22Rv1 (cell line): ENCODE measurements around the gene SREBF1.

Experiments used
- CTCF ChIP-seq: fragments of 450-650 bp; IDR thresholded peaks from 2 replicates; pipeline ENCODE4 v1.5.1; 2017; ENCODE audit warnings: mild to moderate bottlenecking
- ZFX ChIP-seq: fragments of 450-650 bp; IDR thresholded peaks from 2 replicates; pipeline ENCODE4 v1.6.1; 2017; ENCODE audit warnings: antibody characterized with exemption, borderline replicate concordance

GRCh38 chr17:17788967-17789366 lies 47.8 kb downstream of the SREBF1 start:
- TF ChIP-seq CTCF (no peak), ZFX (no peak)
